MM.1S (cell line): ENCODE results near the gene DUOXA1.
"Not testable (repeated sequence)": the region's sequence is repeated elsewhere in the genome, so short reads cannot be mapped to it uniquely, and the experiment has no call there.

ENCODE experiments used
- DNase-seq: peaks from one replicate; pipeline ENCODE4 v3.0.0-alpha.2; 2015
- H2AFZ ChIP-seq: fragments of 300-600 bp; sonication (generic); 2 replicates; pipeline ENCODE4 v1.6.0; 2016; ENCODE audit warnings: antibody characterized with exemption, low read length
- H3F3A ChIP-seq: fragments of 300-600 bp; sonication (generic); 2 replicates; pipeline ENCODE4 v1.6.1; 2016; ENCODE audit warnings: mild to moderate bottlenecking, antibody characterized with exemption, low read length, moderate library complexity, mixed read lengths; ENCODE audit not compliant: insufficient read depth
- H3K27ac ChIP-seq: fragments of 300-600 bp; sonication (generic); 2 replicates; pipeline ENCODE4 v1.5.1; 2016; ENCODE audit warnings: mild to moderate bottlenecking, low read length
- H3K27me3 ChIP-seq: fragments of 300-600 bp; sonication (generic); replicated peaks from 2 replicates; pipeline ENCODE4 v1.6.0; 2016; ENCODE audit warnings: low read length; ENCODE audit not compliant: insufficient read depth
- H3K36me3 ChIP-seq: fragments of 300-600 bp; sonication (generic); replicated peaks from 2 replicates; pipeline ENCODE4 v1.6.1; 2016; ENCODE audit warnings: mild to moderate bottlenecking, low read length, mixed read lengths; ENCODE audit not compliant: insufficient read depth
- H3K4me1 ChIP-seq: fragments of 300-600 bp; sonication (generic); 2 replicates; pipeline ENCODE4 v1.6.1; 2016; ENCODE audit warnings: low read length, mixed read lengths
- H3K4me2 ChIP-seq: fragments of 300-600 bp; sonication (generic); 2 replicates; pipeline ENCODE4 v1.6.0; 2016; ENCODE audit warnings: low read depth, low read length
- H3K4me3 ChIP-seq: fragments of 300-600 bp; sonication (generic); 2 replicates; pipeline ENCODE4 v1.5.1; 2016; ENCODE audit warnings: low read length, mixed read lengths
- H3K79me2 ChIP-seq: fragments of 300-600 bp; sonication (generic); 2 replicates; pipeline ENCODE4 v1.6.1; 2016; ENCODE audit warnings: mixed run types, low read length, mixed read lengths
- H3K9ac ChIP-seq: fragments of 300-600 bp; sonication (generic); 2 replicates; pipeline ENCODE4 v1.6.1; 2016; ENCODE audit warnings: low read length, mixed read lengths
- H3K9me2 ChIP-seq: fragments of 300-600 bp; sonication (generic); replicated peaks from 2 replicates; pipeline ENCODE4 v1.6.1; 2016; ENCODE audit warnings: mild to moderate bottlenecking, low read length, mixed read lengths; ENCODE audit not compliant: insufficient read depth
- H3K9me3 ChIP-seq: fragments of 300-600 bp; sonication (generic); replicated peaks from 2 replicates; pipeline ENCODE4 v1.6.1; 2016; ENCODE audit warnings: mild to moderate bottlenecking, low read length, mixed read lengths; ENCODE audit not compliant: insufficient read depth
- H4K20me1 ChIP-seq: fragments of 300-600 bp; sonication (generic); 2 replicates; pipeline ENCODE4 v1.6.1; 2016; ENCODE audit warnings: mild to moderate bottlenecking, low read length, moderate library complexity, mixed read lengths; ENCODE audit not compliant: insufficient read depth
- CTCF ChIP-seq: fragments of 300-600 bp; sonication (generic); IDR thresholded peaks from 2 replicates; pipeline ENCODE4 v1.5.1; 2016; ENCODE audit warnings: antibody characterized with exemption, low read length, mixed read lengths
- EZH2 ChIP-seq: fragments of 300-600 bp; sonication (generic); optimal IDR thresholded peaks from 2 replicates; pipeline ENCODE3; 2017; ENCODE audit warnings: low read depth, mild to moderate bottlenecking, antibody characterized with exemption, low read length, mixed read lengths
- EZH2phosphoT487 ChIP-seq: fragments of 300-600 bp; sonication (generic); IDR thresholded peaks from 2 replicates; pipeline ENCODE4 v1.6.1; 2018; ENCODE audit warnings: antibody characterized with exemption, low read length

DUOXA1 gene

GRCh38 chr15:45137703-45138102 lies 8.0 kb upstream of the DUOXA1 start:
- Histone ChIP-seq H3F3A (no peaks in the 10 kb centered on the region), H2AFZ (no peak overlapping the region), H3K36me3 (no peaks in the 10 kb centered on the region), H3K27ac (no peak overlapping the region), H4K20me1 (no peaks in the 10 kb centered on the region), H3K9ac (no peak overlapping the region), H3K9me2 (no peaks in the 10 kb centered on the region), H3K4me1 (0 out of 2 replicates have a peak, but pooled peaks cover 3% of the 10 kb centered on the region), H3K27me3 (no peaks in the 10 kb centered on the region; the same call in 1 of the 2 replicates), H3K79me2 (no peaks in the 10 kb centered on the region), H3K4me3 (no peak overlapping the region), H3K4me2 (no peak overlapping the region), H3K9me3 (no peaks in the 10 kb centered on the region)
- TF ChIP-seq EZH2 (no peak), EZH2phosphoT487 (no peak), CTCF (no peak)
- DNase-seq, result no peak

- no peaks in the 10 kb centered on the region for H3K79me2 ChIP-seq
- H3K9ac ChIP-seq, result no peak overlapping the region
- no peaks in the 10 kb centered on the region for H3F3A ChIP-seq
- H3K4me1 ChIP-seq, result 0 out of 2 replicates have a peak, but pooled peaks cover 3% of the 10 kb centered on the region
- no peaks in the 10 kb centered on the region; the same call in 1 of the 2 replicates for H4K20me1 ChIP-seq
- H3K9me2 ChIP-seq, result no peaks in the 10 kb centered on the region
- DNase-seq, result no peak
- no peaks in the 10 kb centered on the region; the same call in 1 of the 2 replicates for H3K27me3 ChIP-seq
- H2AFZ ChIP-seq, result no peak overlapping the region
- no peak overlapping the region for H3K4me3 ChIP-seq
- H3K4me2 ChIP-seq, result no peak overlapping the region
- TF ChIP-seq CTCF (no peak), EZH2phosphoT487 (no peak), EZH2 (no peak)
- no peak overlapping the region for H3K27ac ChIP-seq
- H3K9me3 ChIP-seq, result no peaks in the 10 kb centered on the region
- no peaks in the 10 kb centered on the region for H3K36me3 ChIP-seq
Observed at GRCh38 chr15:45136378-45136764, 6.7 kb upstream of the DUOXA1 start.

GRCh38 chr15:45135705-45136377 lies 6.2 kb upstream of the DUOXA1 start:
- H3K4me2 ChIP-seq, DNase-seq, H3K79me2 ChIP-seq, H3K27ac ChIP-seq, H3K9me3 ChIP-seq, H3K9ac ChIP-seq, H3K27me3 ChIP-seq, H4K20me1 ChIP-seq, H3K4me3 ChIP-seq, H3K9me2 ChIP-seq, H2AFZ ChIP-seq, H3K36me3 ChIP-seq, H3F3A ChIP-seq, H3K4me1 ChIP-seq: not testable (repeated sequence)
